ENCODE measurements around the gene PDZD2. TPM values are rescaled to one million over a fixed set of nuclear protein-coding genes. Genes with fewer than 3 reads are reported as not detected.

Gene PDZD2
- polyA plus RNA-seq, 1 donor from 2014 or later = 3.1 TPM

- Histone ChIP-seq H3F3A (ENCODE audit: insufficient read depth, low read length, poor library complexity, severe bottlenecking) (no peaks in the 10 kb centered on the region), H3K9me3 (ENCODE audit: low read length) (no peaks in the 10 kb centered on the region), H3K27me3 (ENCODE audit: insufficient read depth, low read depth, low read length) (no peaks in the 10 kb centered on the region), H3K9ac (ENCODE audit: low read length) (no peak overlapping the region), H2AFZ (ENCODE audit: low read depth, low read length) (no peak overlapping the region), H3K4me3 (ENCODE audit: low read length) (no peak overlapping the region), H3K36me3 (ENCODE audit: insufficient read depth, low read length) (no peaks in the 10 kb centered on the region), H3K79me2 (replicated peaks; ENCODE audit: insufficient read depth, low read length) (no peaks in the 10 kb centered on the region), H3K4me2 (ENCODE audit: low read length) (no peak overlapping the region), H4K20me1 (ENCODE audit: insufficient read depth) (no peaks in the 10 kb centered on the region), H3K9me2 (ENCODE audit: insufficient read depth, low read length) (no peaks in the 10 kb centered on the region), H3K27ac (ENCODE audit: low read length) (no peak overlapping the region)
- TF ChIP-seq, protein P1, sequence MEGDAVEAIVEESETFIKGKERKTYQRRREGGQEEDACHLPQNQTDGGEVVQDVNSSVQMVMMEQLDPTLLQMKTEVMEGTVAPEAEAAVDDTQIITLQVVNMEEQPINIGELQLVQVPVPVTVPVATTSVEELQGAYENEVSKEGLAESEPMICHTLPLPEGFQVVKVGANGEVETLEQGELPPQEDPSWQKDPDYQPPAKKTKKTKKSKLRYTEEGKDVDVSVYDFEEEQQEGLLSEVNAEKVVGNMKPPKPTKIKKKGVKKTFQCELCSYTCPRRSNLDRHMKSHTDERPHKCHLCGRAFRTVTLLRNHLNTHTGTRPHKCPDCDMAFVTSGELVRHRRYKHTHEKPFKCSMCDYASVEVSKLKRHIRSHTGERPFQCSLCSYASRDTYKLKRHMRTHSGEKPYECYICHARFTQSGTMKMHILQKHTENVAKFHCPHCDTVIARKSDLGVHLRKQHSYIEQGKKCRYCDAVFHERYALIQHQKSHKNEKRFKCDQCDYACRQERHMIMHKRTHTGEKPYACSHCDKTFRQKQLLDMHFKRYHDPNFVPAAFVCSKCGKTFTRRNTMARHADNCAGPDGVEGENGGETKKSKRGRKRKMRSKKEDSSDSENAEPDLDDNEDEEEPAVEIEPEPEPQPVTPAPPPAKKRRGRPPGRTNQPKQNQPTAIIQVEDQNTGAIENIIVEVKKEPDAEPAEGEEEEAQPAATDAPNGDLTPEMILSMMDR (IDR thresholded peaks at IDR 0.05; ENCODE audit: poor library complexity, severe bottlenecking) = no peak
- TF ChIP-seq SMC3 (conservative IDR thresholded peaks at IDR 0.05; ENCODE audit: poor library complexity) = no peak
- no peak for TF ChIP-seq EP300 (conservative IDR thresholded peaks at IDR 0.05; ENCODE audit: poor library complexity, severe bottlenecking)
- TF ChIP-seq REST (IDR thresholded peaks at IDR 0.05; ENCODE audit: borderline replicate concordance) = no peak
- TF ChIP-seq EZH2 (IDR thresholded peaks at IDR 0.05; ENCODE audit: borderline replicate concordance, insufficient read depth, low read length, poor library complexity, severe bottlenecking) = no peak
These were observed 35.5 kb downstream of the PDZD2 start for GRCh38 chr5:31674371-31674951.

GRCh38 chr5:31675472-31675871 is 36.5 kb downstream of the PDZD2 start:
- H3K27me3 ChIP-seq (ENCODE audit: insufficient read depth, low read depth, low read length) = no peaks in the 10 kb centered on the region
- H3K9me2 ChIP-seq (ENCODE audit: insufficient read depth, low read length) = no peaks in the 10 kb centered on the region
- no peaks in the 10 kb centered on the region for H3K36me3 ChIP-seq (ENCODE audit: insufficient read depth, low read length)
- no peaks in the 10 kb centered on the region for H4K20me1 ChIP-seq (ENCODE audit: insufficient read depth)
- H2AFZ ChIP-seq (ENCODE audit: low read depth, low read length) = no peak overlapping the region
- no peak overlapping the region for H3K9ac ChIP-seq (ENCODE audit: low read length)
- no peak for TF ChIP-seq EP300 (conservative IDR thresholded peaks at IDR 0.05; ENCODE audit: poor library complexity, severe bottlenecking)
- no peak for TF ChIP-seq POLR2AphosphoS5 (IDR thresholded peaks at IDR 0.05)
- no peak for TF ChIP-seq RAD21 (conservative IDR thresholded peaks at IDR 0.05)
- TF ChIP-seq, protein P1 (IDR thresholded peaks at IDR 0.05; ENCODE audit: poor library complexity, severe bottlenecking) = no peak
- no peaks in the 10 kb centered on the region for H3K79me2 ChIP-seq (replicated peaks; ENCODE audit: insufficient read depth, low read length)
- H3K4me3 ChIP-seq (ENCODE audit: low read length) = no peak overlapping the region
- no peaks in the 10 kb centered on the region for H3F3A ChIP-seq (ENCODE audit: insufficient read depth, low read length, poor library complexity, severe bottlenecking)
- H3K9me3 ChIP-seq (ENCODE audit: low read length) = no peaks in the 10 kb centered on the region
- no peak overlapping the region for H3K4me2 ChIP-seq (ENCODE audit: low read length)
- no peak overlapping the region for H3K27ac ChIP-seq (ENCODE audit: low read length)
